GM12878 (cell line): ENCODE results near the gene WNT5B. TPM values are rescaled to one million over a fixed set of nuclear protein-coding genes. Genes with fewer than 3 reads are reported as not detected.

Experiments used
- BMI1 ChIP-seq: fragments of 450-650 bp; IDR thresholded peaks from 2 replicates; pipeline ENCODE4 v1.6.1; 2016; ENCODE audit warnings: mild to moderate bottlenecking, moderate library complexity, borderline replicate concordance
- ELK1 ChIP-seq: IDR thresholded peaks from 2 replicates; pipeline ENCODE4 v1.6.1; 2012; ENCODE audit warnings: low read depth, low read length, improper control_type of control experiment
- EP300 ChIP-seq, 2 experiments: fragments of 150-350 bp in 1 of 2; IDR thresholded peaks; 2 replicates each; pipeline ENCODE4 v1.6.1; 2011 to 2012; ENCODE audit warnings: low read depth in 2 of 2, low read length in 2 of 2, borderline replicate concordance in 1 of 2, improper control_type of control experiment in 1 of 2, inconsistent platforms in 1 of 2; ENCODE audit not compliant: control insufficient read depth in 1 of 2
- ETV6 ChIP-seq, 2 experiments: fragments of 450-650 bp in 1 of 2; IDR thresholded peaks in 1 of 2; conservative IDR thresholded peaks in 1 of 2; 2 replicates each; pipeline ENCODE4 v1.6.1; 2014; ENCODE audit warnings: antibody characterized with exemption in 1 of 2, borderline replicate concordance in 1 of 2, low read depth in 1 of 2, mild to moderate bottlenecking in 1 of 2, moderate library complexity in 1 of 2
- HCFC1 ChIP-seq: fragments of 150-350 bp; IDR thresholded peaks from 2 replicates; pipeline ENCODE4 v1.6.1; 2014; ENCODE audit warnings: low read length
- HDAC6 ChIP-seq: fragments of 200-600 bp; sonication (generic); IDR thresholded peaks from one replicate; pipeline ENCODE4 v1.8.0; 2017; ENCODE audit warnings: antibody characterized with exemption; ENCODE audit not compliant: unreplicated experiment
- HDGF ChIP-seq: fragments of 450-650 bp; IDR thresholded peaks from 2 replicates; pipeline ENCODE4 v1.6.1; 2016; ENCODE audit warnings: antibody characterized with exemption
- HSF1 ChIP-seq: fragments of 150-350 bp; IDR thresholded peaks from 2 replicates; pipeline ENCODE4 v1.6.1; 2014; ENCODE audit warnings: mild to moderate bottlenecking, low read depth, low read length
- MEF2A ChIP-seq: IDR thresholded peaks from 2 replicates; pipeline ENCODE4 v1.6.1; 2011; ENCODE audit warnings: low read depth, mild to moderate bottlenecking, low read length, moderate library complexity; ENCODE audit not compliant: insufficient read depth
- MEF2B ChIP-seq: fragments of 450-650 bp; IDR thresholded peaks from 2 replicates; pipeline ENCODE4 v1.6.1; 2018; ENCODE audit warnings: mild to moderate bottlenecking, moderate library complexity; ENCODE audit not compliant: partially characterized antibody, poor library complexity, severe bottlenecking
- MLLT1 ChIP-seq: fragments of 450-650 bp; IDR thresholded peaks from 2 replicates; pipeline ENCODE4 v1.6.1; 2016; ENCODE audit warnings: mild to moderate bottlenecking
- NR2C2 ChIP-seq: IDR thresholded peaks from 2 replicates; pipeline ENCODE4 v1.6.1; 2011; ENCODE audit warnings: borderline replicate concordance, low read depth; ENCODE audit not compliant: control insufficient read depth, insufficient read length
- PAX8 ChIP-seq: fragments of 450-650 bp; IDR thresholded peaks from 2 replicates; pipeline ENCODE4 v1.6.1; 2017; ENCODE audit warnings: mild to moderate bottlenecking, moderate library complexity
- RCOR1 ChIP-seq: conservative IDR thresholded peaks from 2 replicates; pipeline ENCODE4 v1.6.1; 2012; ENCODE audit warnings: low read depth, low read length, improper control_type of control experiment
- SIN3A ChIP-seq: IDR thresholded peaks from 2 replicates; pipeline ENCODE4 v1.6.1; 2012; ENCODE audit warnings: low read depth, low read length, improper control_type of control experiment
- SIX5 ChIP-seq: IDR thresholded peaks from 2 replicates; pipeline ENCODE4 v1.6.1; 2011; ENCODE audit warnings: mild to moderate bottlenecking, low read depth, low read length, moderate library complexity; ENCODE audit not compliant: severe bottlenecking
- SP1 ChIP-seq: IDR thresholded peaks from one replicate; pipeline ENCODE4 v1.6.1; 2011; ENCODE audit warnings: low read depth, low read length
- SPI1 ChIP-seq: IDR thresholded peaks from 2 replicates; pipeline ENCODE4 v1.6.1; 2011; ENCODE audit warnings: low read depth, mild to moderate bottlenecking, low read length, moderate library complexity, borderline replicate concordance; ENCODE audit not compliant: insufficient read depth
- TAF1 ChIP-seq: IDR thresholded peaks from 2 replicates; pipeline ENCODE4 v1.6.1; 2011; ENCODE audit warnings: mild to moderate bottlenecking, low read depth, low read length, borderline replicate concordance
- TCF12 ChIP-seq: IDR thresholded peaks from 2 replicates; pipeline ENCODE4 v1.6.1; 2011; ENCODE audit warnings: low read depth, mild to moderate bottlenecking, low read length
- USF1 ChIP-seq: IDR thresholded peaks from 2 replicates; pipeline ENCODE4 v1.6.1; 2011; ENCODE audit warnings: borderline replicate concordance, low read depth, mild to moderate bottlenecking, moderate library complexity, mixed read lengths, low read length; ENCODE audit not compliant: insufficient read depth; ENCODE audit errors: extremely low read length
- polyA plus RNA-seq, 11 experiments: library from polyadenylated mRNA; depleted of rRNA in 4 of 11; unstranded in 6 of 11; stranded (reverse) in 5 of 11; fragments of >200 nt; fragmentation: Nextera tagmentation in 4 of 11; fragmentation: Illumina TruSeq in 1 of 11; extraction: Ambion mirVana in 4 of 11; extraction: Trizol in 1 of 11; gene quantifications; 1 replicate in 1 of 11; 2 replicates in 10 of 11; pipeline versions ENCODE4 v1.2.1 to v1.2.3, GENCODE V29; 2011 to 2016; ENCODE audit warnings: inconsistent platforms in 2 of 11, missing spikeins in 2 of 11, low read depth in 1 of 11
- total RNA-seq, 4 experiments: library from RNA; depleted of rRNA in 3 of 4; stranded (reverse); fragments of >200 nt in 3 of 4; fragmentation: Illumina TruSeq in 1 of 4; extraction: Trizol in 1 of 4; gene quantifications; 2 replicates each; pipeline versions ENCODE4 v1.2.1 to v1.2.3, GENCODE V29; 2013 to 2021

WNT5B gene
- total and polyA plus RNA-seq, 10 of the 15 experiments (the other 5 are each of a cell fraction or from before 2014, with no cell fraction given) = 0.45 to 18.3 (median 5.4) TPM

- TF ChIP-seq USF1 (peak; percentile 84), HSF1 (no peak), EP300 (IDR thresholded peaks at IDR 0.05; ENCODE audit: borderline replicate concordance in 1 of 2, control insufficient read depth in 1 of 2, low read depth in 2 of 2, low read length in 2 of 2) (no peak), MEF2B (no peak), BMI1 (no peak), SIX5 (peak; percentile 74), RCOR1 (no peak), NR2C2 (no peak), TCF12 (no peak), SP1 (peak; percentile 83), HCFC1 (peak; percentile 87), MLLT1 (peak; percentile 74), PAX8 (no peak), ELK1 (peak; percentile 65; the same call in 1 of the 2 replicates), SIN3A (no peak), HDGF (no peak), MEF2A (0 out of 2 replicates have a peak, but pooled peaks have one; percentile 10), TAF1 (peak; percentile 78), ETV6 (conservative IDR thresholded peaks at IDR 0.05 in 1 of 2, IDR thresholded peaks at IDR 0.05 in 1 of 2; ENCODE audit: borderline replicate concordance in 1 of 2, low read depth in 1 of 2) (no peak), HDAC6 (no peak), SPI1 (no peak)
Observed at GRCh38 chr12:1690578-1691122, 61.6 kb downstream of the WNT5B start, which contains the start of gene ADIPOR2 (continued).
